Nephron (organoid): ENCODE results near the gene RSPO1.
A peak's percentile ranks its signal among the peaks of the same experiment; 100 is the strongest.
"Not testable (repeated sequence)": the region's sequence is repeated elsewhere in the genome, so short reads cannot be mapped to it uniquely, and the experiment has no call there.

Experiments used
- H3K27ac Mint-ChIP-seq, 3 experiments: 2 replicates each; pipeline ENCODE4 v1.8.0; 2020; ENCODE audit warnings: mixed read lengths in 3 of 3, mild to moderate bottlenecking in 2 of 3, moderate library complexity in 1 of 3
- H3K27me3 Mint-ChIP-seq: 2 replicates; pipeline ENCODE4 v1.8.0; 2021; ENCODE audit warnings: low read depth, mild to moderate bottlenecking, moderate library complexity, mixed read lengths
- H3K36me3 Mint-ChIP-seq: 2 replicates; pipeline ENCODE4 v1.8.0; 2020; ENCODE audit warnings: low read depth, mixed read lengths
- H3K4me1 Mint-ChIP-seq: 2 replicates; pipeline ENCODE4 v1.8.0; 2020; ENCODE audit warnings: mixed read lengths
- H3K4me3 Mint-ChIP-seq, 3 experiments: 2 replicates each; pipeline ENCODE4 v1.8.0; 2020; ENCODE audit warnings: mild to moderate bottlenecking in 3 of 3, mixed read lengths in 3 of 3, moderate library complexity in 2 of 3
- H3K9me3 Mint-ChIP-seq: 2 replicates; pipeline ENCODE4 v1.8.0; 2020; ENCODE audit warnings: mixed read lengths
- TF ChIP-seq, protein P1 (sequence below), 3 experiments: fragments of 200-600 bp; sonication (generic); IDR thresholded peaks; one replicate each; pipeline ENCODE4 v1.5.0; 2021; ENCODE audit warnings: antibody characterized with exemption in 3 of 3; ENCODE audit not compliant: unreplicated experiment in 3 of 3

Gene RSPO1

DNA sequence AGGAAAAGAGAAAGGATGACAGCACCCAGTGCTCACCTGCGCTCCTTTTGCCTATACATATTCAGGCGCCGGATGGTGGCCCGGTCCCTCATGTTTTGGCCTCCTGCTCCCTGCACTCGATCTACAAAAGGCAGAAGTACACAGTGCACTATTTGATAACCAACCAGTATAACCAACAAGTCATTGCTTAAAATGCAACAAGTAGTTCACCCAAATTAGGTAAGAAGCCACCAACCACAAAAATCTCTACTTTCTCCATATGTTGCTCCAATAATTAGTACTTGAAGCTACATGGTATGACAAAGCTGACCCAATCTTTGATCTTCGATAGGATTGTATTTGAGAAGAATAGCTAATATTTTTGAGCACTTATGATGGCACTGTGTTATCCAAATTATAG lies 41.0 kb downstream of the RSPO1 start:
- H3K4me1 Mint-ChIP-seq: peaks cover 32% of the 10 kb centered on the region
- TF ChIP-seq, protein P1, sequence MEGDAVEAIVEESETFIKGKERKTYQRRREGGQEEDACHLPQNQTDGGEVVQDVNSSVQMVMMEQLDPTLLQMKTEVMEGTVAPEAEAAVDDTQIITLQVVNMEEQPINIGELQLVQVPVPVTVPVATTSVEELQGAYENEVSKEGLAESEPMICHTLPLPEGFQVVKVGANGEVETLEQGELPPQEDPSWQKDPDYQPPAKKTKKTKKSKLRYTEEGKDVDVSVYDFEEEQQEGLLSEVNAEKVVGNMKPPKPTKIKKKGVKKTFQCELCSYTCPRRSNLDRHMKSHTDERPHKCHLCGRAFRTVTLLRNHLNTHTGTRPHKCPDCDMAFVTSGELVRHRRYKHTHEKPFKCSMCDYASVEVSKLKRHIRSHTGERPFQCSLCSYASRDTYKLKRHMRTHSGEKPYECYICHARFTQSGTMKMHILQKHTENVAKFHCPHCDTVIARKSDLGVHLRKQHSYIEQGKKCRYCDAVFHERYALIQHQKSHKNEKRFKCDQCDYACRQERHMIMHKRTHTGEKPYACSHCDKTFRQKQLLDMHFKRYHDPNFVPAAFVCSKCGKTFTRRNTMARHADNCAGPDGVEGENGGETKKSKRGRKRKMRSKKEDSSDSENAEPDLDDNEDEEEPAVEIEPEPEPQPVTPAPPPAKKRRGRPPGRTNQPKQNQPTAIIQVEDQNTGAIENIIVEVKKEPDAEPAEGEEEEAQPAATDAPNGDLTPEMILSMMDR (IDR thresholded peaks at IDR 0.05; ENCODE audit: unreplicated experiment in 3 of 3): no peak

DNA sequence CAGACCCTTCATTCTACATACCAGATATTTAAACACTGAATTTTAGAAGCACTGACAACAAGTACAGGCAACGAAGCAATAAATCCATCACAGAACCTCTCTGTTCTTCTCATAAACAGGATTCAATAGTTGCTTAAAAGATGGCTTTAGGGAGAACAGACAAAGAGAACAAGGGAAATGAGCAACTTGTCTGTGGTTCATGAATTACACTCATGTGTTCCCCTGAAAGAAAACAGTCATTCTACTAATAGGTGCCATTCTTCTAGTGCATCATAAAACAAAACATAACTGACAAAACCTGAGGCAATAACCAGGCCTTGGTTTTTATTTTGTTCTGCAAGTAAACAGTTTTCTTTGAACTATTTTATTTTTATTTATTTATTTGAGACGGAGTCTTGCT lies 45.8 kb downstream of the RSPO1 start:
- Mint-ChIP-seq H3K9me3 (no peaks in the 10 kb centered on the region), H3K36me3 (peaks cover 64% of the 10 kb centered on the region), H3K4me1 (peaks cover 8% of the 10 kb centered on the region), H3K27ac (no peak overlapping the region), H3K27me3 (no peaks in the 10 kb centered on the region), H3K4me3 (no peak overlapping the region)
- TF ChIP-seq, protein P1 (IDR thresholded peaks at IDR 0.05; ENCODE audit: unreplicated experiment in 3 of 3): no peak

More for the DNA sequence above, 41.0 kb downstream of the RSPO1 start:
- H3K27ac Mint-ChIP-seq: no peak overlapping the region
- H3K27me3 Mint-ChIP-seq: no peaks in the 10 kb centered on the region
- H3K4me3 Mint-ChIP-seq: peak overlapping the region; percentile 59 to 77 (median 69)
- H3K9me3 Mint-ChIP-seq: no peaks in the 10 kb centered on the region
- peaks cover 30% of the 10 kb centered on the region for H3K36me3 Mint-ChIP-seq

DNA sequence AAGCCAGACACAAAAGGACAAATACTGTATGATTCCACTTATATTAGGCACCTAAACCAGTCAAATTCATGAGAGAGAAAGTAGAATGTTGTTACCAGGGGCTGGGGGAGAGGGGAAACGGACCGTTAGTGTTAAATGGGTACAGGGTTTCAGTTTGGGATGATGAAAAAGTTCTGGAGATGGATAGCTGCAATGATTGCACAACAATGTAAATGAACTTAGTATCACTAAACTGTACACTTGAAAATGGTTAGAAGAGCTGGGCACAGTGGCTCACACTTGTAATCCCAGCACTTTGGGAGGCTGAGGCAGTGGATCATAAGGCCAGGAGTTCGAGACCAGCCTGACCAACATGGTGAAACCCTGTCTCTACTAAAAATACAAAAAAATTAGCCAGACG lies 50.1 kb downstream of the RSPO1 start:
- H3K4me3 Mint-ChIP-seq, H3K27me3 Mint-ChIP-seq, H3K4me1 Mint-ChIP-seq, H3K9me3 Mint-ChIP-seq, H3K27ac Mint-ChIP-seq: not testable (repeated sequence)
- peaks cover 69% of the 10 kb centered on the region for H3K36me3 Mint-ChIP-seq

DNA sequence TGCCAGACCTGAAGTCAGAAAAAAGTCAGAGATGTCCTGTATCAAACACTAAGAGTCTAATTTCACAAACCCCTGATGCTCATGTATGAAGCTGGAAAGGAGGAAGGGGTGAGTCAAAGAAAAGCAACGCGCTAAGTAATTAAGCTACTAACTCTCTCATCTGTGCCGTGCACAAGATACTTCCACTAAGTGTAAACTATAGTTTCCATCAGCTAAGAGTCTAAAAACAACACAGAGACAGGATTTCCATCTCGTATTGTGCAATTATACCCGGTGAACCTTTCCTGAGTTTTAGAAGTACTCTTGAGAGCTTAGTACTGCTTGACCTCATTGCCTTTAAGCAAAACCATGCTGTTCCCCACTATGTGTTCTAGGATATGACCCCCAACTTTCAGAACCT lies 59.0 kb downstream of the RSPO1 start:
- Mint-ChIP-seq H3K4me1 (no peaks in the 10 kb centered on the region), H3K36me3 (peaks cover 76% of the 10 kb centered on the region), H3K27me3 (no peaks in the 10 kb centered on the region), H3K9me3 (no peaks in the 10 kb centered on the region), H3K27ac (no peak overlapping the region), H3K4me3 (no peak overlapping the region)
- TF ChIP-seq, protein P1 (IDR thresholded peaks at IDR 0.05; ENCODE audit: unreplicated experiment in 3 of 3): no peak

DNA sequence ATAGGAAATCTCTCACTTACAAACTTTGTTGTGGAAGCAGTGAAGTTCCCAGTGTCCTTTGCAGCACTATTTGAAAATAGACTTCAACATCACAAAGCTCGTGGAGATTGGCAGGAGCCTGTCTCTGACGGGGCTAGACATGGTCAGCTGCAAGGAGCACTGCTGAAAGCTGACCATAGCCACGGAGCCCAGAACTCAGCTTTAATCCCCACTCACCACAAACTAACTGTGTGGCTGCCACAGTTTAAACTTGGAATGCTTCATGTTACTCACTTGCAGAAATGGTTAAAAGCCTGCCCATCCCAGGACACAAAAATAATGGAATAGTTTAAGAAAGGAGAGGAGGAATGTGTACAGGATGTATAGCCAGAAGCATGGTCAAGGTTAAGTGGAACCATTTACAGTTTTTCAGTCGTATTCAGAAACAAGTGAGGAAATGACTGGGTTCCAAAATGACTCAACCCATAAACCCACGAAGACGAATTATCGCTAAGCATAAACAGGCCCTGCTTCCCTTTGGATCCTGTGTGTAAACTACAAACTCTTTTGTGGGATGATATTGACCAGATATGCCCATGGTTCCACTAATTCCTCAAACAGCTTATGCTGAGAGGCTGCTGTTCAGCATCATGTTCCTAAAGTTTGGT lies 59.7 kb downstream of the RSPO1 start:
- Mint-ChIP-seq H3K27me3 (no peaks in the 10 kb centered on the region), H3K4me3 (no peak overlapping the region), H3K4me1 (no peaks in the 10 kb centered on the region), H3K27ac (no peak overlapping the region), H3K36me3 (peaks cover 74% of the 10 kb centered on the region), H3K9me3 (no peaks in the 10 kb centered on the region)
- TF ChIP-seq, protein P1 (IDR thresholded peaks at IDR 0.05; ENCODE audit: unreplicated experiment in 3 of 3): no peak

DNA sequence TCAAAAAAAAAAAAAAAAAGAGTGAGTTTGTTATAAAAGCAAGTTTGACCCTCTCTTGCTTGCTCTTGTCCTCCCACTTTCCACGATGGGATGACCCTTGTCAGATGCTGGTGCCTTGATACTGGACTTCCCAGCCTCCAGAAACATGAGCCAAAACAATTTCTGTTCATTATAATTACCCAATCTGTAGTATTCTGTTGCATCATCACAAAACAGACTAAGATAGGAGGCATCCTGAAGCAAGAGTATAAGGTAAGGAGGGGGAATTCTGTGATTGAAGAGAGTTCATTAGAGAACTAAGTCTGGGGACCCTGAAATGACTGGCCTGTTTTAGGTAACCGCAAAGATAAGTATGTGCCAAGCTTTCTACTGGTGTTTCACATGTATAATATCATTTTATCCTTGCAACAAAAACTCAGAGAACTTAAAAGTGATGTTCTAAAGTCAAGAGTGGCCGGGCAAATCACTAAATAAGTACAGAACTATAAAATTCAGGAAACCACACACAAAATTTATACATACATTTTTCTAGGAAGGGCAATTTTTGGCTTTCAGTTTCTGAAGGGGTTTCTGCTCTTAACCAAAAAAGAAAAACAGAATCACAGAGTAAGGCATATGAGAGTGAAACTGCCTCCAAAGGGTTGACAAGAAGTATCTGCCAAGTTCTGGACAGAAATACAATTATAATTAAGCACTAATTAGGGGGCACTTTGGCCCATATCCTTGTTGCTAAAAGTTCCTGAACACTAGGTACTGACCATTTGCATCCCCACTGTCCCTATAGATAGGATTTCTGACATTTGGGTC lies 64.0 kb downstream of the RSPO1 start:
- Mint-ChIP-seq H3K36me3 (peaks cover 87% of the 10 kb centered on the region), H3K4me3 (no peak overlapping the region), H3K27me3 (no peaks in the 10 kb centered on the region), H3K9me3 (no peaks in the 10 kb centered on the region), H3K4me1 (no peaks in the 10 kb centered on the region), H3K27ac (no peak overlapping the region)
- TF ChIP-seq, protein P1 (IDR thresholded peaks at IDR 0.05; ENCODE audit: unreplicated experiment in 3 of 3): no peak
